ENCODE results near the gene C11orf58.

- TF ChIP-seq CREB1 (IDR thresholded peaks at IDR 0.05; ENCODE audit: low read depth), result no peak
- TF ChIP-seq TAF1 (IDR thresholded peaks at IDR 0.05; ENCODE audit: low read depth), result no peak
- no peak for TF ChIP-seq TCF12 (IDR thresholded peaks at IDR 0.05; ENCODE audit: low read depth)
- TF ChIP-seq EP300 (IDR thresholded peaks at IDR 0.05; ENCODE audit: borderline replicate concordance), result no peak
- no peak for TF ChIP-seq USF1 (IDR thresholded peaks at IDR 0.05)
- no peak for TF ChIP-seq NFIC (IDR thresholded peaks at IDR 0.05)
- no peak for TF ChIP-seq EGR1 (IDR thresholded peaks at IDR 0.05)
- TF ChIP-seq MAX (IDR thresholded peaks at IDR 0.05), result no peak
- TF ChIP-seq CEBPB (IDR thresholded peaks at IDR 0.05), result no peak
- TF ChIP-seq TEAD4 (IDR thresholded peaks at IDR 0.05), result no peak
- no peak for TF ChIP-seq RAD21 (IDR thresholded peaks at IDR 0.05; ENCODE audit: low read depth)
- TF ChIP-seq REST (IDR thresholded peaks at IDR 0.05; ENCODE audit: low read depth), result no peak
Observed at GRCh38 chr11:16775614-16776283, 37.3 kb downstream of the C11orf58 start.
